ENCODE results near the gene PLCB2. TPM values are rescaled to one million over a fixed set of nuclear protein-coding genes. Genes with fewer than 3 reads are reported as not detected.

PLCB2 gene
- total RNA-seq, 1 experiment from 2014 or later, result 1.7 TPM

DNA sequence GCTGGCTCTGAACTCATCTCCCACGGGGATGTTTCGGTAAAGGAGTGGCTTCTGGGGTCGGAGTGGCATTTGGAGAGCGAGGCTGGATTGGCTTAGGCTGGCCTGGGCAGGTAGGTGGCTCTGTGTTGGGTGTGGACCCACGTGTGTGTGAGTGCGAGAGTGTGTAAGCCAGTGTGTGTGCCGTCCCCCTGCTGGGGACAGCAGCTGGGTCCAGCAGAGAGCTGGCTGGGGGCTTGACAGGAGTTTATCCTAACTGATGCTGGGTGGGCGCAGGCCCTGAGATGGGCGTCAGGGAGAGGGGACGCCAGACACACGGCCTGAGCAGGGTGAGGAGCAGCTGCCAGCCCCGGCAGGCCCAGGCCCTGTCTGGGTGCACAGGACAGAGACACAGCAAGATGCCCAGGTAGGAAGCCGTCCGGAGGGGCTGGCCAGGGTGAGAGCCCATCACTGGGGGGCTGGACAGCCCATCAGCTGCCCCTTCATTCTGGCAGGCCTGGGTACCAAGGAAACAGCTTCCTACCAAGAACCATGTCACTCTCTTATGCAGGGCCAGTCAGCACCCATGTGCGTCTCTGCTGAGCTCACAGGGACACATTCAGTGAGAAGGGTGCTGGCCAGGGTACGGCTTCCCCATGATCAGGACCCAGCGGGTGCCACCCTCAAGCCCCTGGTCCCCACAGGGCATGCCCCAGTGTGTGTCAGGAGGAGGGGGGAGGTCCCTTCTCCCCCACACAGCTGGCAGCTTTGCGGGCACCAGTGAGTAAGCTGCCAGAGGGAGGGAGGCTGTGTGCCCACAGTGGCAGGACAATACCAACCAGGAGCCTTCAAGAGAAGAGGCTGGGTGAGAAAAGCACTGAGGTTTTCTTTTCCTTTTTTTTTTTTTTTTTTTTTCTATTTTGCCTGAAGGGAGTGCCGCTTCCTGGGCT, 67.8 kb downstream of the PLCB2 start:
- ATAC-seq (peak; percentile 47), DNase-seq (ENCODE audit: low read depth, low spot score) (no peak)
- Histone ChIP-seq H3K4me1 (ENCODE audit: control insufficient read depth, insufficient read depth, low read length) (peaks cover 16% of the 10 kb centered on the region), H3K27me3 (ENCODE audit: control insufficient read depth, insufficient read depth, low read length) (no peaks in the 10 kb centered on the region), H3K36me3 (ENCODE audit: control insufficient read depth, insufficient read depth, low read length) (no peaks in the 10 kb centered on the region), H3K9me3 (ENCODE audit: control insufficient read depth, insufficient read depth, low read depth, low read length) (no peaks in the 10 kb centered on the region), H3K27ac (ENCODE audit: low read length) (peak overlapping the region; percentile 39; the same call in 1 of the 2 replicates), H3K4me3 (ENCODE audit: low read depth in 2 of 2, low read length in 2 of 2) (no peak overlapping the region)
- intact Hi-C loops (cut with micrococcal nuclease; ENCODE audit: unreplicated experiment), result no loop called here
- ChIA-PET POLR2A (no interaction called here), CTCF (interaction anchor here (0.5 to 1.9 kb wide), 3 partner anchors 23 to 72 kb away, joined by 3 to 9 read pairs (median 6); no protein-coding TSS in a partner anchor)
- no peak for TF ChIP-seq CTCF (IDR thresholded peaks at IDR 0.05)
- TF ChIP-seq POLR2AphosphoS5 (IDR thresholded peaks at IDR 0.05; ENCODE audit: low read depth, low read length), result no peak
- no TSS peak for BruUV-seq (replicated peaks)
- in situ Hi-C loops (cut with HindIII; ENCODE audit: low pct_unique_long_range_greater_than_20kb, low sequenced_read_pairs), result no loop called here

- Histone ChIP-seq H3K4me3 (ENCODE audit: low read depth in 2 of 2, low read length in 2 of 2) (peak overlapping the region; percentile 38 to 45), H3K9me3 (ENCODE audit: control insufficient read depth, insufficient read depth, low read depth, low read length) (no peaks in the 10 kb centered on the region), H3K27me3 (ENCODE audit: control insufficient read depth, insufficient read depth, low read length) (no peaks in the 10 kb centered on the region), H3K27ac (ENCODE audit: low read length) (peak overlapping the region; percentile 39; the same call in 1 of the 2 replicates), H3K4me1 (ENCODE audit: control insufficient read depth, insufficient read depth, low read length) (peaks cover 16% of the 10 kb centered on the region), H3K36me3 (ENCODE audit: control insufficient read depth, insufficient read depth, low read length) (no peaks in the 10 kb centered on the region)
- no TSS peak for BruUV-seq (replicated peaks)
- in situ Hi-C loops (cut with HindIII; ENCODE audit: low pct_unique_long_range_greater_than_20kb, low sequenced_read_pairs), result no loop called here
- DNase-seq (ENCODE audit: low read depth, low spot score) (no peak), ATAC-seq (no peak)
- ChIA-PET POLR2A (interaction anchor here (0.6 kb wide), 1 partner anchor 161 kb away, joined by 3 read pairs; no protein-coding TSS in a partner anchor), CTCF (interaction anchor here (0.7 to 1.9 kb wide), 3 partner anchors 22 to 133 kb away, joined by 3 to 9 read pairs (median 3); no protein-coding TSS in a partner anchor)
- no peak for TF ChIP-seq SIN3A (IDR thresholded peaks at IDR 0.05; ENCODE audit: borderline replicate concordance, insufficient read depth, low read depth, low read length)
- intact Hi-C loops (cut with micrococcal nuclease; ENCODE audit: unreplicated experiment), result no loop called here
Measured at GRCh38 chr15:40239404-40239692, 68.4 kb downstream of the PLCB2 start.

GRCh38 chr15:40238532-40239403, 69.0 kb downstream of the PLCB2 start, which contains the start of gene PAK6:
Gene PAK6, plus strand, starts transcription at chr15:40239063. Its CDS starts 25,723 bp downstream, at chr15:40264786.
- POLR2A ChIA-PET, result interaction anchor here (0.6 kb wide), 2 partner anchors 160 to 251 kb away, joined by 3 read pairs; no protein-coding TSS in a partner anchor
- Histone ChIP-seq H3K9me3 (ENCODE audit: control insufficient read depth, insufficient read depth, low read depth, low read length) (no peaks in the 10 kb centered on the region), H3K4me3 (ENCODE audit: low read depth in 2 of 2, low read length in 2 of 2) (peak within 1 kb of the TSS; percentile 38 to 45), H3K27ac (ENCODE audit: low read length) (peak within 1 kb of the TSS; percentile 44), H3K36me3 (ENCODE audit: control insufficient read depth, insufficient read depth, low read length) (no peaks in the 10 kb centered on the region), H3K4me1 (ENCODE audit: control insufficient read depth, insufficient read depth, low read length) (peaks cover 16% of the 10 kb centered on the region), H3K27me3 (ENCODE audit: control insufficient read depth, insufficient read depth, low read length) (no peaks in the 10 kb centered on the region)
- intact Hi-C loops (cut with micrococcal nuclease; ENCODE audit: unreplicated experiment) (no loop called here), in situ Hi-C loops (cut with HindIII; ENCODE audit: low pct_unique_long_range_greater_than_20kb, low sequenced_read_pairs) (no loop called here)
- no peak for DNase-seq (ENCODE audit: low read depth, low spot score)
- no TSS peak for BruUV-seq (replicated peaks)
- TF ChIP-seq REST (IDR thresholded peaks at IDR 0.05; ENCODE audit: insufficient read depth in 1 of 2, low read depth in 2 of 2, low read length in 1 of 2) (no peak), SIN3A (IDR thresholded peaks at IDR 0.05; ENCODE audit: borderline replicate concordance, insufficient read depth, low read depth, low read length) (no peak), TCF7L2 (IDR thresholded peaks at IDR 0.05; ENCODE audit: low read depth, low read length) (no peak), POLR2AphosphoS5 (IDR thresholded peaks at IDR 0.05; ENCODE audit: low read depth, low read length) (no peak), CTCF (IDR thresholded peaks at IDR 0.05) (no peak)
- CTCF ChIA-PET, result interaction anchor here (0.7 to 1.9 kb wide), 5 partner anchors 21 to 132 kb away, joined by 3 to 9 read pairs (median 3); no protein-coding TSS in a partner anchor
- peak; percentile 81 for ATAC-seq

All from Panc1 (cell line).